Activated CD4-positive, alpha-beta memory T cell treated with anti-CD3 and anti-CD28 coated beads, Interleukin-2, amount 10 ng/mL, durations not matched to agents 7 days and 5 days (primary cell): ENCODE results near the gene RHOJ. TPM values are rescaled to one million over a fixed set of nuclear protein-coding genes. Genes with fewer than 3 reads are reported as not detected.

Source experiments
- CTCF ChIA-PET: fragments of 350-600 bp; sonication (Branson Sonifier 250); formaldehyde crosslinking; loops from one replicate; lab custom pipeline; 2021; ENCODE audit warnings: antibody characterized with exemption, inconsistent platforms; lab: Charles Lee
- POLR2A ChIA-PET: fragments of 350-600 bp; sonication (Branson Sonifier 250); formaldehyde crosslinking; loops from one replicate; lab custom pipeline; 2021; ENCODE audit warnings: antibody characterized with exemption; lab: Charles Lee
- DNase-seq: peaks from one replicate; pipeline ENCODE4 v3.0.0-alpha.2; 2020
- H3K27ac Mint-ChIP-seq: one replicate; pipeline ENCODE4 v1.8.0; 2021; ENCODE audit warnings: mild to moderate bottlenecking, mixed read lengths
- H3K27me3 Mint-ChIP-seq: one replicate; pipeline ENCODE4 v1.8.0; 2021; ENCODE audit warnings: mixed read lengths
- H3K36me3 Mint-ChIP-seq: one replicate; pipeline ENCODE4 v1.8.0; 2021; ENCODE audit warnings: low read depth, mixed read lengths
- H3K4me1 Mint-ChIP-seq: one replicate; pipeline ENCODE4 v1.8.0; 2021; ENCODE audit warnings: mixed read lengths
- H3K4me3 Mint-ChIP-seq: one replicate; pipeline ENCODE4 v1.8.0; 2021; ENCODE audit warnings: mild to moderate bottlenecking, mixed read lengths
- H3K9me3 Mint-ChIP-seq: one replicate; pipeline ENCODE4 v1.8.0; 2021; ENCODE audit warnings: mixed read lengths
- total RNA-seq, 2 experiments: library from RNA; stranded (reverse); gene quantifications; one replicate each; pipeline ENCODE4 v1.2.3, GENCODE V29; 2021

RHOJ gene
- total RNA-seq, 2 experiments from 2014 or later = not detected

DNA sequence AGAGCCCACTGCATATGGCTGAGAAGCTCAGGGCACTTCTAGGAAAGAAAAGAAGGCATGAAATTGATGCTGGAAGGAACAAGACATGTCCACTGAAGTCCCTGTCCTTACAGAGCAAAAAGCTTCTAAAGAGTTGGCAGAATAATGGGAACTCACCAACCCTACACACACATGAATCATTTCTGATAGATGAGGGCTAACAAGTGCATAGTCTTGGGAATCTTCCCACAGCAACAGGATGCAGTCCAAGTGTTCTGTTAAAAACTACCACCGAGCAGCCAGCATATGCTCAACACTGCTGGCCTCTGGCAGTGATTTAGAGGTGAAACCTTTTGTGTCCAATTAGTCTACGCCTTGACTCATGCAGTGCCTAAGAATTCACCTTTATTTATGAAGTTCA, 44.8 kb downstream of the RHOJ start:
- Mint-ChIP-seq H3K27me3 (peaks cover 10% of the 10 kb centered on the region), H3K27ac (no peak overlapping the region), H3K4me1 (no peaks in the 10 kb centered on the region), H3K9me3 (no peaks in the 10 kb centered on the region), H3K36me3 (no peaks in the 10 kb centered on the region), H3K4me3 (no peak overlapping the region)
- no peak for DNase-seq
- ChIA-PET CTCF (no interaction called here), POLR2A (no interaction called here)

DNA sequence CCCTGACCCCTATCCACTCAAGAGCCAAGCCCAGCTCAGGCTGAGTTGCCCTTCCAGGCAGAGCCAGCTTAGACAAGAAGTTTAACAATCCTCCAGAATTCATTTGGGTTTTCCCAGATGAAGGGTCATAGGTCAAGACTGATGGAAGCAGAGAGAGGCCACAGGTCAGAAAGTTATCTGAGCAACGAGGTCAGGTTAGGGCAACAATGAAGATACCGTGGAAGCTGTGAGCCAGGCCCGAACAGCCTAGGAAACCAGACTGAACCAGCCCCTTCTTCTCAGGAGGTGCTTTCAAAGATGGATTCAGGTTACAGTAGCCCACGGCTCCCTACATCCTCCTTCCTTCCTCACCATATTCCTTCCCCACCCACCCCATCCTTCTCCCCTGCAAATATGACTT, 53.1 kb downstream of the RHOJ start:
- Mint-ChIP-seq H3K4me3 (no peak overlapping the region), H3K27ac (no peak overlapping the region), H3K36me3 (no peaks in the 10 kb centered on the region), H3K4me1 (no peaks in the 10 kb centered on the region), H3K9me3 (no peaks in the 10 kb centered on the region), H3K27me3 (peaks cover 9% of the 10 kb centered on the region)
- ChIA-PET POLR2A (no interaction called here), CTCF (no interaction called here)
- no peak for DNase-seq

DNA sequence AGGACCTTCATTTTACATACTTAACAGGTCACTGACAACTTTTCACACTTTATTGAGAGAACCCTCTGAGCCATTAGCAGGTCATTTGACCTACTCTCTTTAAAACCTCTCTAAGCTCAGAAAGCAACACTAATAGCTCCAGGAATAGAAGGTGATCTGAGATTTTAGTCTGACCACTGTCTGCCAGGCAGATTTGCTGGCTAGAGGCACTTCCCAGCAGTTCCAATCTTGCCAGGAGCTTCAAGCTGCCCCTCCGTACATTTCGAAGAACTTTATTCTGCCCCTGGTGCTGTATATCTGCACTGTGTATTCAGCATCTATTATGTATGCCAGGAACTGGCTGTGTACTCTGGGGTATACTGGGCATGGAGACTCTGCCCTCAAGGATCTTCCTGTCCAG, 58.2 kb downstream of the RHOJ start:
- Mint-ChIP-seq H3K4me3 (no peak overlapping the region), H3K36me3 (no peaks in the 10 kb centered on the region), H3K9me3 (no peaks in the 10 kb centered on the region), H3K4me1 (no peaks in the 10 kb centered on the region), H3K27ac (no peak overlapping the region), H3K27me3 (peaks cover 19% of the 10 kb centered on the region)
- ChIA-PET POLR2A (no interaction called here), CTCF (no interaction called here)
- no peak for DNase-seq

DNA sequence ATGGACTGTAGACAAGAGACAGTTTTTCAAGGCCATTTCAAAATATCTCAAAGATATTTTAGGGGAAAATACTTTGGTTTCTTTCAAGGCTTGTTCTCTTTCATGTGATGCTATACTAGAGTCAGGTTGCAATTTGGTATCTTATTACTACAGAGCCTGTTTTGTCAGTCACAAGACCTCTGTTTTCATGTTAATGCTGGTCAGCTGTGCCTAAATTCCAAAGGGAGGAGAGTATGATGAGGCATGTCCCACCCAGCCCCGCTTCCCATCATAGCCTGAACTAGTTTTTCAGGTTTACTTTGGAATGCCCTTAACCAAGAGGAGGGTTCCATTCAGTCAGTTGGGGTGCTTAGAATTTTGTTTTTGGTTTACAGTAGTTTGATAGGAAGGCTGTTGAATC, 61.9 kb downstream of the RHOJ start:
- H3K27ac Mint-ChIP-seq = no peak overlapping the region

DNA sequence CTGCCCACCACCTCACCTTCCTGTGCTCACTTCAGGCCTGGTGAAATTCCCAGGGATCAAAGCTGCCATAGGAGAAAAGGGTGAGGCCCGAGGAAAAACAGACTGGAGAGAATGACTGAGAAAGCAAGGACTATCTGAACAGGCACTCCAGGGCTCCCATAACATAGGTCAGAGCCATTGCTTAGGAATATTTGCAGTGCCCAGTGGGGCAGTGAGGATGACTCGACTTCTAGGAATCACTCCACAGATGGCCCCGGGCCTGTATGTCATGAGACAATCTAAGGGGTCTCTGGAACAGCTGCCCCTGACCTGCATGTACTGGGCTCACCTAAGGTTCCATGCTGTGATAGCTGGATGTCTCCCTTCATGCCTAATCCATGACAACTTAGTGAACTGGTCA, 62.9 kb downstream of the RHOJ start:
- no peaks in the 10 kb centered on the region for H3K4me1 Mint-ChIP-seq
- H3K4me3 Mint-ChIP-seq = no peak overlapping the region
- POLR2A ChIA-PET = no interaction called here
- H3K27me3 Mint-ChIP-seq = peaks cover 12% of the 10 kb centered on the region
- CTCF ChIA-PET = no interaction called here
- no peaks in the 10 kb centered on the region for H3K36me3 Mint-ChIP-seq
- H3K27ac Mint-ChIP-seq = no peak overlapping the region
- DNase-seq = no peak
- H3K9me3 Mint-ChIP-seq = no peaks in the 10 kb centered on the region

More for the DNA sequence above, 61.9 kb downstream of the RHOJ start:
- Mint-ChIP-seq H3K36me3 (no peaks in the 10 kb centered on the region), H3K27me3 (peaks cover 16% of the 10 kb centered on the region), H3K4me3 (no peak overlapping the region), H3K4me1 (no peaks in the 10 kb centered on the region), H3K9me3 (no peaks in the 10 kb centered on the region)
- ChIA-PET CTCF (no interaction called here), POLR2A (no interaction called here)
- no peak for DNase-seq

DNA sequence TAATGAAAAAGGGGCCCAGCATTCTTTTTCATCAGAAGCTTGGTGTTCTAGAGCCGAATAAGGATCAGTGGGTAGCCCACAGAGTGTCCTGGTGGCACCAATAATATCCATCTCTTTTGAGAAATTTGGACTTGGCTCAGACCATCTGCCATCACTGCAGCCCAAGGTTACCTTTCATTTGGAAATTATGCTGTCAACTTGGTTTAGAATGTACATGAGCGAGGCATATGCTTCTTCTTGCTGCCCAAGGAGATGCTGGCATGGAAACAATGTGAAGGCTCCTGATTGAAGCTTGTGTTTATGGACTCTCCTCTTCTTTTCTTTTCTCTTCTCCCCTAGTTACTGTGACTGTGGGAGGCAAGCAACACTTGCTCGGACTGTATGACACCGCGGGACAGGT, 64.5 kb downstream of the RHOJ start:
- DNase-seq = no peak
- Mint-ChIP-seq H3K27ac (no peak overlapping the region), H3K4me3 (no peak overlapping the region), H3K27me3 (peaks cover 14% of the 10 kb centered on the region), H3K4me1 (no peaks in the 10 kb centered on the region), H3K36me3 (no peaks in the 10 kb centered on the region), H3K9me3 (no peaks in the 10 kb centered on the region)
- POLR2A ChIA-PET = no interaction called here
- CTCF ChIA-PET = no interaction called here

DNA sequence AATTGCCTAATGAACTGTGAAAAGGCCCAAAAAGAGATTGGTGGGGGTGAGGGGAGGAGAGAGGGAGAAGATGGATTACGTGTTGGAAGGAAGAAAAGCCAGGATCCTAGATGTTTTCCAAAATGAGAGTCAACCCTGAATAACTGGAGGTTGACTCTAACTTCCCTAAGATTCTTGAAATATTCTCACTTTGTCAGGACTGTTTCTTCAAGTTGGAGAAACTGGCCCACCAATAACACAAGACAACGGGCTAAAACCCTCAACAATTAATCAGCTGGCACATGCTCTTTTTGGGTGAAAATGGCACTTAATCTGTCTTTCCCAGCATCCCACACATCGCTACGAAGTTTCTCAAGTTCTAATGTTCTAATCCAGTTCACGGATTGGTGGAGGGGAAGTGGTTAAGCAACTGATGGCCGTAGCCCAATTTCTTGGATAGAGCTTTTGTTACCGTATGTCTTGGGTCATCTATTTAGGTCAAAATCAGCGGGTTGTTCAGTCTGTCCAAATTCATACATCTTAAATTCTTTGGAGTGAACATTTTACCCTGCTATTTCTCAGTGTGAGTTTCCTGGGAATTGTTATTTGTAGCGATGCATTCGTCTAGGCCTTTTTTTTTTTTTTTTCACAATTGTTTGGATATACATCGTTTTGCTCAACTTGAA, 65.5 kb downstream of the RHOJ start:
- Mint-ChIP-seq H3K27ac (no peak overlapping the region), H3K9me3 (no peaks in the 10 kb centered on the region), H3K27me3 (peaks cover 14% of the 10 kb centered on the region), H3K4me3 (no peak overlapping the region), H3K36me3 (no peaks in the 10 kb centered on the region), H3K4me1 (no peaks in the 10 kb centered on the region)
- DNase-seq = no peak
- CTCF ChIA-PET = no interaction called here
- POLR2A ChIA-PET = no interaction called here

DNA sequence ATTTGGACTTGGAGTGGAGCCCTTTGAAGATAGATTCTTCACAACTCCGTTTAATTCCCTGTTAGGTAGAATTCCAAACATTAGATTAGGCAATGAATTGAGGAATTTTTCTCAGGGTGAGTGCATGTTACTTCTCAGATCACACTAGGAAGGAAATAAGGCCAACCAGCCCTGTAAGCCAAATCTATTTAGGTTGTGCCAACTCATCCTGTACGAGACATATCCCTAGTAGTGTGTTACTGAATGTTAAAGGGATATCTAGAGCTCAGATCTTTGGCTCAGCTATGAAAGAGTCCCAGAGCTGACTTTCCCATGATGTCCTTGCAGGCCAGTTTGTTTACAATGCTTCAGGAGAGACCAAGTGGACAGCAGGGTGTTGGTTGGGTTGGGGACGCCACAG, 68.9 kb downstream of the RHOJ start:
- H3K4me3 Mint-ChIP-seq = no peak overlapping the region
- H3K9me3 Mint-ChIP-seq = no peaks in the 10 kb centered on the region
- ChIA-PET POLR2A (no interaction called here), CTCF (interaction anchor here (0.5 kb wide), 1 partner anchor 16 kb away, joined by 3 read pairs; no protein-coding TSS in a partner anchor)
- H3K4me1 Mint-ChIP-seq = no peaks in the 10 kb centered on the region
- H3K27ac Mint-ChIP-seq = no peak overlapping the region
- no peaks in the 10 kb centered on the region for H3K36me3 Mint-ChIP-seq
- no peak for DNase-seq
- peaks cover 5% of the 10 kb centered on the region for H3K27me3 Mint-ChIP-seq

DNA sequence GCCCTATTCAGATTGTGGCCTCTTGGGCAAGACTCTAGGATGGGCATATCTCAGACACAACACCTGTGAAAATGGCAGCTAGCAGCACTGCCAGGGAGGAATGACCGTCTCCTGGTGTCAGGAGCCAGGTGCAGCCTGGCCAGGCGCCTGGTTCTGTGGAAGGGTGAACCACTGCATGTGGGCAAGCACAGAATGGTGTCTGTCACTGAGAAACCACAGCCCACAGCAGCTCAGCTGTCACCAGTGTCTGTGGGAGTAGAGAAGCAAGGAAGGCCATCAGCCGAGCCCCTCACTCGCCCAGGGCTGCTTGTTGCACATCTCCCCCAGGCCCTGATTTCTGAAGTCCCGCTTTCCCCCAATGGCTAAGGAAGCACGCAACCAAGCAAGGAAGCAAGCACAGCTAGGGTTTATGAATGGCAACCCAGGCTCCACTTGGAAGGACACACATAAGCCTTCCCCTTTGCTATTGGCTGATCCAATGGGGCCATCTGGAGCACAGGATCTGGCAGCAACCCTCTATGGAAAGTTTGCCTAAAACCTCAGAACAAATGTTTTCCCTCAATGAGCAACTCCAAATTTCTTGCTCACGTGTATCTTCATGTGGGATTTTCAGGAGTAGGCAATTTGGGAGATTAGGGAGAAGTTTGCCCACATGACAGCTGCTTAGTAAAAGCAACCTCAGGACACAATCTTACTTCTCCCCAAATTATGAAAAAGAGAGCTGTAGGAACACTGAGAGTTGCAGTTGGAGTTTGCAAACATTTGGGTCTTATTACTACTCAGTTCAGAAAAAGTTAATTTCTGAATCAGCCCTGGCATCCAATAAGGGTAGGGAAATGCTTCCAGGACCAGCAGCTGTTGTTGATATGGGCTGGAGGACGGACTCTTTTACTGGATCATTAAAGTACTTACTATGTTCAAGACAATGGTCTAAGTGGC, 69.7 kb downstream of the RHOJ start:
- POLR2A ChIA-PET = no interaction called here
- no peak overlapping the region for H3K27ac Mint-ChIP-seq
- CTCF ChIA-PET = interaction anchor here (0.5 kb wide), 1 partner anchor 17 kb away, joined by 3 read pairs; no protein-coding TSS in a partner anchor
- DNase-seq = no peak
- H3K9me3 Mint-ChIP-seq = no peaks in the 10 kb centered on the region
- peaks cover 5% of the 10 kb centered on the region for H3K27me3 Mint-ChIP-seq
- H3K4me1 Mint-ChIP-seq = no peaks in the 10 kb centered on the region
- H3K4me3 Mint-ChIP-seq = no peak overlapping the region
- H3K36me3 Mint-ChIP-seq = no peaks in the 10 kb centered on the region

DNA sequence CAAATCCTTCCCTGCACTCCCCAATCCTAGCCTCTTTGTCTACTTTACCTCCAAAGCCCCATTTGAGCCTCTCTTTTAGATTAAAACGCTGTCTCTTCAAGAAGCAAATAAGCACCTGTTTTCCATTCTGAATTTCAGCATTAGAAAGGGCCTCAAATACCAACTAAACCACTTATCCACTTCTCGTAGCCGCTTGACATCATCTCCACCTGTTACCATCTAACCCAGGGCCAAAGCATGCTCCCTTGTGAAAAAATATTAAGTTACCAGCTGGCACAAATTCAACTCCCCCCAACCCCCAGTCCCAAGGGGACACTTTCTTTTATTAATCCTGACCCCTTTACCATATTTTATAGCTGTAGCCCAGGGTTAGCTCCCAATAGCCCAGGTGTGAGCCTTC, 71.4 kb downstream of the RHOJ start:
- no peak for DNase-seq
- CTCF ChIA-PET = interaction anchor here (1.3 kb wide), 1 partner anchor 1096 kb away, joined by 3 read pairs; no protein-coding TSS in a partner anchor
- Mint-ChIP-seq H3K4me1 (no peaks in the 10 kb centered on the region), H3K36me3 (no peaks in the 10 kb centered on the region), H3K9me3 (no peaks in the 10 kb centered on the region), H3K4me3 (no peak overlapping the region), H3K27ac (no peak overlapping the region), H3K27me3 (peaks cover 5% of the 10 kb centered on the region)
- POLR2A ChIA-PET = no interaction called here

DNA sequence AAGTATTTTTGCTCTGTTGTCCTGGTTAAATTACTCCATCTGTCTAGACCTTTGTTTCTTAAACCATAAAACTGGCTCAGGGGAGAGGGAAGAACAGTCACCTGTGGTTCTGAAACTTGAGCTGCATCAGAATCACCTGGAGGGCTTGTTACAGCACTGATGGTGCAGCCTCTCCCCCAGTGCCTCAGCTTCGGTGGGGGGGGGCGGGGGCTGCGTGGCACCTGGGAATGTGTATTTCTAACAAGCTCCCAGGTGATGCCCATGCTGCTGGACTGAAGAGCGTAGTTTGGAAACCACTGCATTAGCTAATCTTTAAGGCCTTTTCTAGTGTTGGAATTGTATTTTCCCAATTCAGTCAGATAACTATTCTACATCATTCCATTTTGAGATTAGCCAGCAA, 71.8 kb downstream of the RHOJ start:
- Mint-ChIP-seq H3K27ac (no peak overlapping the region), H3K4me3 (no peak overlapping the region), H3K4me1 (no peaks in the 10 kb centered on the region), H3K27me3 (peaks cover 9% of the 10 kb centered on the region), H3K9me3 (no peaks in the 10 kb centered on the region), H3K36me3 (no peaks in the 10 kb centered on the region)
- POLR2A ChIA-PET = no interaction called here
- no peak for DNase-seq
- CTCF ChIA-PET = interaction anchor here (1.3 kb wide), 1 partner anchor 1096 kb away, joined by 3 read pairs; no protein-coding TSS in a partner anchor

DNA sequence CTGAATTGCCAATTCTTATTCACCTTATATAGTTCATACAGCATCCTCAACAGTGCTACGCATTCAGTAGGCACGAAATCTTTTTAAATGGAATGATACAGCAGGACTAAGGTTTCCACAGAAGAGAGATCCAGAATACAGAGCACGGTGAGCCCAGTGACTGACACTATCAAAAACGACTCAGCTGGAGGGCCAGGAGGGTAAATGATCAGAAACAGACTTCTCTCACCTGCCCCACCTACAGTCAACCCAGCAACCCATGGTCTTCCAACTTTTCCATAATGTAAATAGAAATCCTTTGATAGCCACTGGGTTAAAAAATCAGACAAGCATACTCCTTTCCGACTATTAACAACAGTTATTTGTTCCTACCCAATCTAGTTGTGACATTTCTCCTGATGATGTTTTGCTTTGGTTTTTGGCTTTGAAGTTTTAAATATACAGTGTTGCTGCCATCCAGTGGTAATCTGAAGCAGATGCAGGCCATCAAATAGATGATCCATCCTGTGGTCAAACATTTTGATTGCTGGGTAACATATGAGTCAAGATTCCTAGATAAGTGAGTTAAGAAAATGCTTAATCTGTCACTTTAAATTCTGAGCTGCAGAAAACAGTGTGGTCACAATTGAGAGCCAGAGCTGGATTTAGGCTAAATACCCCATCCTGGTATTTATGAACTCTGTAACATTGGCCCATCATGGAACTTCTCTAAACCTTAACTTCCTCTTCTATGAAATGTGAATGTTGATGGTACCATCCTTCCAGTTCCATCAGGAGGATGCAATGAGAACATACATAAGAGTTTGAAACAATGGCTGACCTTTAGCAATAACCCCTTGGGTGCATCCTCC, 72.5 kb downstream of the RHOJ start:
- Mint-ChIP-seq H3K4me3 (no peak overlapping the region), H3K27ac (no peak overlapping the region), H3K27me3 (peaks cover 10% of the 10 kb centered on the region), H3K36me3 (no peaks in the 10 kb centered on the region), H3K9me3 (no peaks in the 10 kb centered on the region), H3K4me1 (no peaks in the 10 kb centered on the region)
- DNase-seq = no peak
- POLR2A ChIA-PET = no interaction called here
- CTCF ChIA-PET = interaction anchor here (0.5 to 1.4 kb wide), 8 partner anchors 12 to 1097 kb away, joined by 3 to 8 read pairs (median 3); no protein-coding TSS in a partner anchor
